ENCODE data around the gene NPAS3.

NPAS3 gene

GRCh38 chr14:33780035-33780434 is 841.4 kb downstream of the NPAS3 start:
- DNase-seq, result no peak

DNA sequence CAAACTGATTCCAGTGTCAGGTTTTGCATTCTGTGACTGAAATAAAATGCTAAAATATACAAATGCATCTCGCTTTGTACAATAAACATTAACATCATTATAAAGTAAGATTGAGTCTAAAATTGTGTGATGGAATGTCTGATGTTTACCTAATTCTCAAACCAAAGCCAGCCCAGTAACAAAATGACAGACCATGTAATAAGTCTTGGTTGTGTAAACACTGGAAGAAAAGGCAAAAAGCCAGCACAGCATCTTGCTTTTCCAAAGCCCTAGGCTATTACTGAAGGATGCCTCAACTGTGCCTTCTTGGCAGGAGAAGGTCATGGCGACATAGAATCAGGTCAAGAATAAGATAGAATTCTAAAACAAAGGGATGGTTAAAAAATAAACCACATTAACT is 842.6 kb downstream of the NPAS3 start:
- no peak for DNase-seq

- no peak for DNase-seq
Observed at GRCh38 chr14:33782923-33783322, 844.2 kb downstream of the NPAS3 start.

DNA sequence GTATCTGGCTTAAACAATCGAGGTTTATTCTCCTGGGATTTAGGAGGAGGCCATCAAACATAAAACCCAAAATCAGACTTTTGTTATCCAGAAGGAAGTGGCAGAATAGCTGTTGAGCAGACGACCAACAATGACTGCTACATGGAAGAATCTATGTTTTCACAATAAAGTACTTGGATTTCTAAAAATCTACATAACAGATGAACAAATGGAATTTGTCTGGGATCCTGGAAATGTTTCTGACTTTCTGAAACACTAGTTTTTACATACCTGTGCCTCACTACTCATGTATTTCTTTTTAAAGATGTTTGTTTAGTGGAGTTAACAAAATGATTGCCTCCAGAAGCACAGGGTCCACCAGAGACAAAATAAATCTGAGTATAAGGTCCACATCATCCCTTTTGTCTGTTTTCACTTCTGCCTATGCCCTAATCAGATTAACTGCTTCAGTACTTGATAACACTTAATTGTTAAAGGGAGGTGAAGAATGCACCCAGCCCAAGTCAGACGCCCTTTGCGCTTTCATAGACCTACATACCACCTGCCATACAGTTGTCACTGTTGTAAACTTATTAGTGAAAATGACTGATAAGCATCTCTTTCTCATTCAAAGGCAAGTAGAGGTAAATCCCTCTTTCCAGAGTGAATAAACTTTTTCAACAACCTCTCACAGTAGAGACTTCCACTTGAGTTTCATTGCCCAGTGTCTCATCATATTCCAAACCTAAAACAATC is 847.6 kb downstream of the NPAS3 start:
- DNase-seq, result no peak

GRCh38 chr14:33788161-33788560 is 849.5 kb downstream of the NPAS3 start:
- no peak for DNase-seq

DNA sequence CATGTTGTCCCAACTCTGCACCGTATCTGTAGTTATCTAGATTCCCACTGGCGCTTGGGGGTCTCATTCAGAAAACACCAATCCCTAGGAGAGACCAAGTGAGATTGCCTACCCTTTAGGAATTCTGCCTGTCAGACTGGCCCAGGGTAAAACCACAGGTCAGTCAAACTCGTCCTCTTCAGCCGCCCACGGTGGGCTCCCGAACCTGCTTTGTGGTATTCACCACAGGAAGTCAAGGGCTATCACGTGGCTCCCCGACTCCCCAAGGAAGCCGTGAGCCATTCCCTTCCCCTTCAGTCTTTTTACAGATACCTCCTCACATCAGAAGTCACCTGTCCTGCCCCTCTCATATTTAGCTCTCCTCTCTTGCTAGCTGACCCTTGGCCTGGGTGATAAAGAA is 852.3 kb downstream of the NPAS3 start:
- no peak for DNase-seq

DNA sequence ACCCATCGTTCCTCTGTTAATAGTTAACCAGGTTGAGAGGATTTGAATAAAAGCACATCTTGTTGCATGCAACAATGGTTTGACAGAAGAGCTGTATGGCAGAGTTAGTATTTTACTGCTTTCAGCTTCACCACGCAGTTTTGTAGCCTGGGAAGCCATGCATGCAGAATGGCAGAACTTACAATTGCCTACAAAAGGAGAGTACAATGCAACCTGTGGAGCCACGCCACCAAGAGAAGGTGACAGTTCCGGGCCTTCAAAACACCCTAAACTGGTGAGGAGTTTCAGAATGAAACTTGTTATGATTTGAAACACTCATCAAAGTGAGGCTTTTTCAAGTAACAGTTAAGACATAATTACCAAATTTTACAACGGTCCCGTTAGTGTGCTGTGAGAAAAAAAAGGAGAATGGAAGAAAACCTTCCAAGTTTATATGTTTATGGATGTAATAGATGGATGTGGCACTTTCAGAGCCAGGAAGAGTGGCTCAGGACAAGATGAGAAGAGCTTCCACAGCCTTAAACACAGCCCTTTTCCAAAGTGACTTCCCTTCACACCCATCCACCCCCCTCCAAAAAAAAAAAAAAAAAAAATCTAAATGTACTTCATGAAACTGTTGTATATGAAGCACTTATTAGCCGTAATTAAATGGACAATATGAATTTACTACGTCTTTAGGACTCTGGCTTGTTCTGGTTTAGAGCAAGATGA is 853.5 kb downstream of the NPAS3 start:
- no peak for DNase-seq

DNA sequence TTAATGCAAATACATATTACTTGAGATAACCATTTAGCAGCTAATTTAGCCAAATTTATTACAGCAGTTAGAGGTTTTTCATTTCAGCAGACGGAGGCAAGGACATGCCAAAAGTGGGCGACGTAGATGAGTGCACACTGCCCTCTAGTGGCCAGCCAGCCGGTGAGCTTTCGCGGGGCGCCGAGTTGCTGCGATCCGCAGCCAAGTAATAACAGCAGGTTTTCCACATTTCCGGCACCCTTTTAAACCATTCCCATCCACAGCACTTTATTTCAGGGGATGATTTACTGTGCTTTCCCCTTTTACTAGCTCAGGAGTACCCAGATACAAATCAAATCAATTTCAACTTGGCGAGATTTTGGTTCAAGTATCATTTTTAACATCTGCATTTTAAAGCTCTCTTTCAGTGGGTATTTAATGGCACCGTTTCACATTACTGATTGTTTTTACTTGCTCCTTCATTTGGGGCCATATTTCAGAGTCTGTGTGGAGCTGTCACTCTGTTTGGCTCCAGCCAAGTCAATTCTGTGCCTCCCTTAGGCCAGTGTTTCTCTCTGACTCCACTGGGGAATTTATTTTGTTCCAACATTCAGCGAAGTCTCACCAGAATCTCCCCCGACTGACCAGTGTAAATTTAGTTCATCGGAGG is 854.2 kb downstream of the NPAS3 start:
- peak; percentile 25 for DNase-seq

DNA sequence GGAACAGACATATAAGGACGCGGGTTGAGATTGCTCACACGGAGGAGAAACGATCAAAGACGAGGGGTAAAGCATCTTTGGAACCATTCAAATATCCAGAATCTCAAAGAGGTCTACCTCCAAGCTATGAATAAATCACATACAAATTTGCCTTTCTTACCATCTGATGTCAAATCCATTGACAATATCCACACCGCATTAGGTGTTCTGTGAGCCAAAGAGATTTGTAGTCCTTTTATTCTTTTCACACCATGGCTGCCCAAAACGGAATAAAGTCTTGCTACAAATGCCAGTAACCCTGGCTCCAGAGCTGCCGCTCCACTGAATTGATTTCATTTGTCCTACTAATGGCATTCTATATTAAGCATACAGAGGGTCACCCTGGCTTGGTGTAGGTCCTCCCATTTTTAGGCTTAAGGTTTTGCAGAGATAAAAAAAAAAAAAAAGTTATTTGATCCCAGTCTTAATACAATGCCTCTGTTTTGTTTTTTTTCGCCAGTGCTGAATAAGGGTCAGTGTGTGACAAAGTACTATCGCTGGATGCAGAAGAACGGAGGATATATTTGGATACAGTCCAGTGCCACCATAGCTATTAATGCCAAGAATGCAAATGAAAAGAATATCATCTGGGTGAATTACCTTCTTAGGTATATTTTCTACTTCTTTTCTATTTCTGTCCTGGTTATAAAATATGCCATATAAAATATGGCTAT is 854.9 kb downstream of the NPAS3 start:
- DNase-seq, result no peak

GRCh38 chr14:33794791-33795305 is 856.2 kb downstream of the NPAS3 start:
- no peak for DNase-seq

DNA sequence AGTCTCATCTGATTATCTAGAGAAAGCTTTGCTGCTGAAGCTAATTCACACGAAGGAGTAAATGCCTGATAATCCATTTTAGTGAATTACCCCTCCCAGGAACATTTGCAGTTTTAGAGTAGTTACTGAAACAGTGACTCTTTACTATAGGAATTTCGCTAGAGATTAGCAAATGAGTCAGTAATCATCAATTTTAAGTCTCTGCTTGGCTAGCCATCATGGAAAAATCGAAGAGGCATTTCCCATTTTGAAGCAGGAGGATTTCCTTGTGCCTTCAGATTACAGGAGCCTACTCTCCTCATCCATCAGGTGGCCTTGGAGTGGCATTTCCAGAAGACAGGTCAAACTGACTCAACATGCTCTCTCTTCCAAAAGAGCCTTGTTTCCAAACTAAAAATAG is 857.7 kb downstream of the NPAS3 start:
- DNase-seq, result no peak

GRCh38 chr14:33799705-33800570 is 861.3 kb downstream of the NPAS3 start:
- DNase-seq, result no peak

GRCh38 chr14:33800735-33801163 is 862.1 kb downstream of the NPAS3 start:
- no peak for DNase-seq

DNA sequence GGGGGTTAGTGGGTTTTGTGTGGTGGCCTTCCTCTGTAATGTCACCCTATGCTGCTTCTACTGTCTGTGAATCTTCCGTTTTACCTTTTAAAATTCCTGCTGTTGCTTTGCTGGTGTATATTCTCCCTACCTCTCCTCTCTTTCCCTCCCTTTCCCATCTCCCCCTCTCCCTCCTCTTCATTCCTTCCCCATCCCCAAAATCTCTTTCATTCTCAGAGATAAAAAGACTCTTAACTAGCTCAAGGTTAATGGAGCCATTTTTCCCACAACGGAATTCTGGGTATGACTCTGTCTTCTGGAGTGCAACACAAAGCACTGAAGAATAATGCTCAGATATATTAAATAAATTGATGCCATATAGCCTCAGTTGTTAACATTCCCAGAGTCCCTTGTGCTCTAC is 864.1 kb downstream of the NPAS3 start:
- DNase-seq, result no peak

- no peak for DNase-seq
Observed at GRCh38 chr14:33805593-33805992, 866.9 kb downstream of the NPAS3 start.

DNA sequence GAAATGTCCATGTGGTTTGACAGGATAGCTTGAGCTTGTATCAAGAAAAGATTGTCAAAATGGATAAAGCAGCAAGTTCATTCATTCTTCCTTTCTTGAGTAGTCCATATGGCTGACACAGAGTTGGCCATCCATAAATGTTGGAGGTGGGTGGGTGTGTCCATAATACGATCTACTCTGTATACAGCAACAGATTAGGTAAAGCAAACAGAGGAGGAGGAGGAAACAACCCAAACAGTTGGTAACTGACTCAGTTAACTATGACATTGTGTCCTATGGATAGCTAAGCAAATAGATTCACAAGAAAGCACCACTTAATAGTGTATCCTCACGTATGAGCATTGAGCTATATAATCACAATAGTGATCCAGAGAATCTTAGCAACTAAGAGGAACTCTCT is 868.2 kb downstream of the NPAS3 start:
- DNase-seq, result no peak

DNA sequence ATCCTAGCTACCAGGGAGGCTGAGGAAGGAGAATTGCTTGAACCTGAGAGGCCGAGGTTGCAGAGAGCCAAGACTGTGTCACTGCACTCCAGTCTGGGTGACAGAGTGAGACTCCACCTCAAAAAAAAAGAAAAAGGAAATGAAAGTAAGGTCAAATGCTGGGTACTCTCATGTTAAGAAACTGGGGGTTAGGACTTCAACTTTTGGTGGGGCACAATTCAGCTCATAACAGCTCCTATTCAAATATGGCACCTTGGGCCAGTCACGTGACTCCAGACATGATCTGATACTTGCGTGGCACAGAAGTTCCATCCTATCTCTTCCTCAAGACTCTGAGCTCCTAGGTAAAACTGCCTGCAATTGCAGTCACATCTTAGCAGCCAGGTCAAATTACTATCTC is 869.5 kb downstream of the NPAS3 start:
- no peak for DNase-seq

DNA sequence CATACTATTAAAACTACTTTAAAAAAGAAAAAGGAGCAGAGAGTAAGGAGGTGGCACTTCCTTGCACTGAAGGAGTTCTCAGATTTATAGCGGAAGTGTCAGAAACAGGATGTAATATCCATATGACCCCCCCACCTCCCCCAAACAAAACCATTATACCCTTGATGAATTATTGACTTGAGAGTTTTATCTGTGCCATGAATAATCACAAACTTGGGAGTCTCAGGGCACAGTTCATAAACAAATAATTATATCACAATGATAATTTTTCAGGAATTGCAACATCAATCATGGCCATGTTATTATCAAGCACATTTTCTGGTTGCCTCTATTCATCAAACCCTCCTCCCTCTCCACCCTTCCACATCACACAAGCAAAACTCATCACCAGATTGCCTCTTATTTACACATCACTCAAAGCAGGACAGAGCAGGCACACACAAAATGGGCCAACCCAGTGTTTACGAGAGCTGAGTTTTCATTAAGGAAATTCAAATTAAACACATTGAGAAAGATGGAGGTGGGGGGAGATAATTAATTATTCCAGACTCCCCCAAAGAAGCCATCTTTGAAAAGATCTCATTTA is 870.8 kb downstream of the NPAS3 start:
- no peak for DNase-seq

DNA sequence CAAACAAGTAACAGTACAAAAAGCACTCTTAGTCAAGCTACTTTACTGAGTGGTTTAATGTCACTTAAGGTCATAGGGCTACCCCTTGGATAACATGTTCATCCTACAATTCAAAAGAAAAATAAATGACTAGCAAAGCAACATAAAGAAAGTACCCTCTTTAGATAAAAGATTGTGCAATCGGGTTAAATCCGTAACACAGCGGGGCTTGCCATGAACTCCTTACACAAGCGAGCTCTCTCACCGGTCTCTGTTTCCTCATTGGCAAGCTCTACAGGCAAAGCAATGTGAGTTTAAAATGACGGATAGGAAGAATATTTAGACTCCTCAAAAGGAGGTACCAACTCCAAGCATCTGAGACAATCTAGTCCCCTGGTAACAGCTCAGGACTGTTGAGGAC is 871.6 kb downstream of the NPAS3 start:
- DNase-seq, result no peak

DNA sequence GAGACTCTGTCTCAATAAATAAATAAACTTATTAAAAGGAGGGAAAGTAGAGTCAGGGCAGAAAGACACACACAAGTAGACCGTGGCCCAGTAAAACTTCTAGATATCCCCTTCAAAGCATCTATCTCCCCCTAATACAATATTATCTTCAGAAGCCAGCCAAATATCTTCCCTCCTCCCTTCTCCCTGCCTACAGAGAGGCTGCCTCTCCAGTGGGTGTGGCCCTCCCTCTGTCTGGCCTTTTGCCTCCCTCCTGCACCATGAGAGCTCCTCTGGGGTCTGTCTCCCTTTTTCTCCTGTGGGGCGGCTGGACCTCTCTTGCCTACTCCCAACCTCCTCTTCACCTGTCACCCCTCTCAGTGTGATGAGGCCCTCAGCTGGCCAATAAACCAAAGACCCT is 873.0 kb downstream of the NPAS3 start:
- no peak for DNase-seq

DNA sequence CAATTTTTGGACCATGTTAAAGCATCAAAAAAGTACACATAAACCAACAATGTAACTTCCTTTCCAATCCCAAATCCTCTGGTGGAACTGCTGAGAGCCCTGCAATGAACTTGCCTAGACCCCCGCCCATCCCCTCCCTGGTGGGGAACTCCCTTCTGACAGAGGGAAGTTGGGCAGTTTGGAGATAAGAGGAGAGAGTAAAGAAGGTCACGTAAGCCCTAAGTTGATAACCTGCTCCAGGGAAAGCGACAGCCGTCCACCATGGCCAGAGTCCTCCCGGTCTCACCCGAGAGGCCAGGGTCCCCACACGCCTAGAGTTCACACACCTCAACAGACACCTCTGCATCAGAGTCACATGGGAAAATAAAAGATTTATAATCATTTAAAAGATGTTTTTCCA is 873.5 kb downstream of the NPAS3 start:
- no peak for DNase-seq

DNA sequence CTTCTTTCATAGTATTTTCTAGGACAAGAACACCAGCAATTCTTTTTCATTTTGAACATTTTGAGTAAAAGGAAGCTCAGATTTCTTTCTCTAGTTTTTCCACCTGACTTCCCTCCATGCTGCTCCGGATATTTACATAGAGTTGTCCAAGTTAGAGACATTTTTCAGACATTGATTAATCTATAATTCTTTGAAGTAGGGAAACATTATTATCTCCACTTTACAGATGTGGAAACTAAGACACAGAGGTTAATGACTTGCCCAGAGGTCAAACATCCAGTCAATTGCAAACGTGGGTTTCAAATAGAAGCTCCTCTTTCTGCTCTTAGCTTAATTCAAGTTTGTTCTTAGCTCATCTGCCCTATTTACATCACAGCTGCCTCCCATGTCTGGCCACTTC is 873.9 kb downstream of the NPAS3 start:
- no peak for DNase-seq
